GM12878 (cell line): ENCODE results near the gene SLC2A4.

ENCODE experiments used
- CTCF ChIP-seq, 3 experiments: IDR thresholded peaks in 2 of 3; conservative IDR thresholded peaks in 1 of 3; 2 replicates each; pipeline ENCODE4 v1.5.1; 2011; ENCODE audit warnings: low read depth in 3 of 3, low read length in 3 of 3, mild to moderate bottlenecking in 3 of 3, control low read depth in 2 of 3, moderate library complexity in 2 of 3, inconsistent platforms in 1 of 3, mixed read lengths in 1 of 3; ENCODE audit not compliant: control insufficient read depth in 2 of 3, insufficient read depth in 1 of 3; ENCODE audit errors: extremely low read depth in 1 of 3
- E2F4 ChIP-seq: IDR thresholded peaks from 2 replicates; pipeline ENCODE4 v1.6.1; 2012; ENCODE audit warnings: low read depth, low read length, improper control_type of control experiment

DNA sequence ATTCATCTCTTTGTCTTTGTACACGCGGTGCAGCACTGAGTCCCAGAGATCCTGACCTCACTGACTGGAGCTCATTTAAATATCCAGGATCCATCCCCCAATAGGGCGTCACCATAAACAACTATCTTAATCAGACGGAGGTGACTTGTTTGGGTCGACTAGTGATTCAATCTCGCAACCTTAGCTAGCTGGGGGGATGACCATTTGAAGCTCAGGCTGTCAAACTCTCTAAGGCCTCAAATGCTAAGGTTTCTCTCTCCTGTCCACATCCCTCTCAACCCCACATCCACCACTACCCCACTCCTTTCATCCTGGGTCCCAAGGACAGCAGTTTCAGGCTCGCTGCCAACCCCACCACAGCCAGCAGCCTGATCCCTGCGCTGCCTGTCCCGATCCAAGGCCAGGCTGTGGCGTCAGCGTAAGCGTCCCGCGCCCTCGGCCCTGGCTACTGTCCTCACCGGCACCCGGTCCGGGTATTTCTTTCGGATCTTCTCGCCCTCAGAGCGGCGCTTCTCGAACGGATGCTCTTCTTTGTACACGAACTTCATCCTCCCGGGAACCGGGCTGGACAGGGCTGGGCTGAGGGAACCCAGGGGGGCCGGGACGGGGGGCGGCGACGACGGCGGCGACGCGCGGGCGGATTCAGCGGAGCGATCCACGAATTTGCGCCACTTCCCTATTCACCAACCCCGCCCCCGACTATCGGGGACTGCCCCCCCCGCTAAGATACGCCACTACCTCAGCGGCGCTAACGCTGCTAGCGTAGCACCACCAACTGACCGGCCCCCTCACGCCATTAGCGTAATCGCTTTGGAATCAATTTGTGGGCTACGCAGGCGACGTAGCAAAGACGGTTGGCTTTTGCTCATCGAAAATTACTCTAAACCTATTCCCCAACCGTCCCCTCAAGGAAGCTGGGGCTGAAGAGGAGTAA, 39.5 kb upstream of the SLC2A4 start, which contains the start of gene GABARAP:
- TF ChIP-seq CTCF (IDR thresholded peaks at IDR 0.05 in 2 of 3, conservative IDR thresholded peaks at IDR 0.05 in 1 of 3; ENCODE audit: control insufficient read depth in 2 of 3, extremely low read depth in 1 of 3, insufficient read depth in 1 of 3, low read depth in 3 of 3, low read length in 3 of 3): no peak
- TF ChIP-seq E2F4: no peak
